Measurements from ENCODE around the gene FKBP15.

- TF ChIP-seq, protein P1, sequence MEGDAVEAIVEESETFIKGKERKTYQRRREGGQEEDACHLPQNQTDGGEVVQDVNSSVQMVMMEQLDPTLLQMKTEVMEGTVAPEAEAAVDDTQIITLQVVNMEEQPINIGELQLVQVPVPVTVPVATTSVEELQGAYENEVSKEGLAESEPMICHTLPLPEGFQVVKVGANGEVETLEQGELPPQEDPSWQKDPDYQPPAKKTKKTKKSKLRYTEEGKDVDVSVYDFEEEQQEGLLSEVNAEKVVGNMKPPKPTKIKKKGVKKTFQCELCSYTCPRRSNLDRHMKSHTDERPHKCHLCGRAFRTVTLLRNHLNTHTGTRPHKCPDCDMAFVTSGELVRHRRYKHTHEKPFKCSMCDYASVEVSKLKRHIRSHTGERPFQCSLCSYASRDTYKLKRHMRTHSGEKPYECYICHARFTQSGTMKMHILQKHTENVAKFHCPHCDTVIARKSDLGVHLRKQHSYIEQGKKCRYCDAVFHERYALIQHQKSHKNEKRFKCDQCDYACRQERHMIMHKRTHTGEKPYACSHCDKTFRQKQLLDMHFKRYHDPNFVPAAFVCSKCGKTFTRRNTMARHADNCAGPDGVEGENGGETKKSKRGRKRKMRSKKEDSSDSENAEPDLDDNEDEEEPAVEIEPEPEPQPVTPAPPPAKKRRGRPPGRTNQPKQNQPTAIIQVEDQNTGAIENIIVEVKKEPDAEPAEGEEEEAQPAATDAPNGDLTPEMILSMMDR (IDR thresholded peaks at IDR 0.05; ENCODE audit: poor library complexity): no peak
- no peak for TF ChIP-seq EZH2 (IDR thresholded peaks at IDR 0.05; ENCODE audit: borderline replicate concordance)
These were observed 33.0 kb downstream of the FKBP15 start for GRCh38 chr9:113187929-113188595.

Measured in hepatocyte (in vitro differentiated cells).